Osteocyte (in vitro differentiated cells): ENCODE data around the gene RAB3C. TPM values are rescaled to one million over a fixed set of nuclear protein-coding genes. Genes with fewer than 3 reads are reported as not detected.

ENCODE experiments used
- DNase-seq: peaks from one replicate; pipeline ENCODE4 v3.0.0; 2021; ENCODE audit warnings: mixed read lengths; ENCODE audit not compliant: unreplicated experiment; ENCODE audit errors: extremely low spot score
- H3K27ac Mint-ChIP-seq: one replicate; pipeline ENCODE4 v1.8.0; 2021; ENCODE audit warnings: mild to moderate bottlenecking, mixed read lengths; ENCODE audit not compliant: unreplicated experiment
- H3K27me3 Mint-ChIP-seq: one replicate; pipeline ENCODE4 v1.8.0; 2021; ENCODE audit warnings: mixed read lengths; ENCODE audit not compliant: unreplicated experiment
- H3K36me3 Mint-ChIP-seq: one replicate; pipeline ENCODE4 v1.8.0; 2021; ENCODE audit warnings: mixed read lengths; ENCODE audit not compliant: unreplicated experiment
- H3K4me1 Mint-ChIP-seq: one replicate; pipeline ENCODE4 v1.8.0; 2021; ENCODE audit warnings: mixed read lengths; ENCODE audit not compliant: unreplicated experiment
- H3K4me3 Mint-ChIP-seq: one replicate; pipeline ENCODE4 v1.8.0; 2021; ENCODE audit warnings: mild to moderate bottlenecking, moderate library complexity, mixed read lengths; ENCODE audit not compliant: unreplicated experiment
- H3K9me3 Mint-ChIP-seq: one replicate; pipeline ENCODE4 v1.8.0; 2021; ENCODE audit warnings: mixed read lengths; ENCODE audit not compliant: unreplicated experiment
- total RNA-seq: library from RNA; stranded (reverse); gene quantifications from 2 replicates; pipeline ENCODE4 v1.2.1, GENCODE V29; 2021
- TF ChIP-seq, protein P1 (sequence below): fragments of 200-600 bp; sonication (generic); IDR thresholded peaks from 2 replicates; pipeline ENCODE4 v1.5.0; 2021; ENCODE audit warnings: antibody characterized with exemption, mild to moderate bottlenecking, moderate library complexity

Gene RAB3C
- total RNA-seq, 1 donor from 2014 or later, result not detected

DNA sequence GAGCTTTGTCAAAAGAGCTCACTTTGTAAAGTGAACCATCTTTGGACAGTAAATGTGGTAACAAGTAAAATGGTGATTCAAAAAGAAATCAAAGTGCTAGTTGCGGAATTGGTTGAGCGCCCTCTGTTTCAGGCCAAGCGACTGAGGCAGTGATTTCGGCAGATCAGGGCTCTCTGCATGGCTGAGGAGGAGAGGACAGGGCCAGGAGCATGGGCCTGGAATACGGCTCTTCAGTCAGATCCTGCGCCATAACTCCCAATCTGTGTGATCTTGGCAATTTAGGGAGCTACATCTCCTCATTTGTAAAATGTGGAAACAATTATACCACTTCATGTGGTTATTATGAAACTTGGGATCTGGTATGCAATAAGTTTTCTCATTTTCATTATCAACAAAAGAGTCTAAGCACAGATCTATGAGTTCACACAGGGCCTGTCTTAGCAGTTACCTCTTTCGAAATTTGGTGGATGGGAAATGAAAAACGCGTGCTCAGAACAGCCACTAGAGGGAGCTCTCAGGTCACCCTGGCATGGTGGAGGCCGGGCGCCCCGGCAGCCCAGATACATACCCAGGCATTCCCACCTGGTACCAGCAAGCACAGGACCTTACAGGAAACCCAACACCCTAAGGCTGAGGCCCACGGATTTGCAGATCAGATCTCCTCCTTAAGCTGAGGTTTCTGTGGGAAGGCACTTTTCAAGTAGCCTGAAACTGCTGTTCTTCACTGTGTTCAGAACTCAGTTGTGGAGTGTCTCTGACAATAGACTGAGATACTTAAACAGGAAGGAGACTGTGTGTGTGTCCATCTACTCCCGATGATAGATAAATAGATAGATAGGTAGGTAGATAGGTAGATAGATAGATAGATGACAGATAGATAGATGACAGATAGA lies 303.7 kb downstream of the RAB3C start:
- Mint-ChIP-seq H3K4me1 (peaks cover 46% of the 10 kb centered on the region), H3K27ac (peak overlapping the region; percentile 53), H3K36me3 (peaks cover 2% of the 10 kb centered on the region), H3K9me3 (peaks cover 10% of the 10 kb centered on the region), H3K4me3 (no peak overlapping the region), H3K27me3 (peaks cover 3% of the 10 kb centered on the region)
- no peak for DNase-seq
- TF ChIP-seq, protein P1, sequence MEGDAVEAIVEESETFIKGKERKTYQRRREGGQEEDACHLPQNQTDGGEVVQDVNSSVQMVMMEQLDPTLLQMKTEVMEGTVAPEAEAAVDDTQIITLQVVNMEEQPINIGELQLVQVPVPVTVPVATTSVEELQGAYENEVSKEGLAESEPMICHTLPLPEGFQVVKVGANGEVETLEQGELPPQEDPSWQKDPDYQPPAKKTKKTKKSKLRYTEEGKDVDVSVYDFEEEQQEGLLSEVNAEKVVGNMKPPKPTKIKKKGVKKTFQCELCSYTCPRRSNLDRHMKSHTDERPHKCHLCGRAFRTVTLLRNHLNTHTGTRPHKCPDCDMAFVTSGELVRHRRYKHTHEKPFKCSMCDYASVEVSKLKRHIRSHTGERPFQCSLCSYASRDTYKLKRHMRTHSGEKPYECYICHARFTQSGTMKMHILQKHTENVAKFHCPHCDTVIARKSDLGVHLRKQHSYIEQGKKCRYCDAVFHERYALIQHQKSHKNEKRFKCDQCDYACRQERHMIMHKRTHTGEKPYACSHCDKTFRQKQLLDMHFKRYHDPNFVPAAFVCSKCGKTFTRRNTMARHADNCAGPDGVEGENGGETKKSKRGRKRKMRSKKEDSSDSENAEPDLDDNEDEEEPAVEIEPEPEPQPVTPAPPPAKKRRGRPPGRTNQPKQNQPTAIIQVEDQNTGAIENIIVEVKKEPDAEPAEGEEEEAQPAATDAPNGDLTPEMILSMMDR, result peak; percentile 98

GRCh38 chr5:58887311-58887710 lies 304.4 kb downstream of the RAB3C start:
- Mint-ChIP-seq H3K36me3 (peaks cover 2% of the 10 kb centered on the region), H3K27me3 (peaks cover 3% of the 10 kb centered on the region), H3K4me1 (peaks cover 52% of the 10 kb centered on the region), H3K9me3 (peaks cover 10% of the 10 kb centered on the region), H3K4me3 (no peak overlapping the region), H3K27ac (no peak overlapping the region)
- TF ChIP-seq, protein P1, result no peak
- no peak for DNase-seq

- DNase-seq, result no peak
- TF ChIP-seq, protein P1, result no peak
- H3K4me3 Mint-ChIP-seq, result no peak overlapping the region
- peaks cover 10% of the 10 kb centered on the region for H3K9me3 Mint-ChIP-seq
- H3K4me1 Mint-ChIP-seq, result peaks cover 52% of the 10 kb centered on the region
- no peak overlapping the region for H3K27ac Mint-ChIP-seq
- peaks cover 2% of the 10 kb centered on the region for H3K36me3 Mint-ChIP-seq
- H3K27me3 Mint-ChIP-seq, result peaks cover 3% of the 10 kb centered on the region
Measured at GRCh38 chr5:58887721-58888409, 305.0 kb downstream of the RAB3C start.

DNA sequence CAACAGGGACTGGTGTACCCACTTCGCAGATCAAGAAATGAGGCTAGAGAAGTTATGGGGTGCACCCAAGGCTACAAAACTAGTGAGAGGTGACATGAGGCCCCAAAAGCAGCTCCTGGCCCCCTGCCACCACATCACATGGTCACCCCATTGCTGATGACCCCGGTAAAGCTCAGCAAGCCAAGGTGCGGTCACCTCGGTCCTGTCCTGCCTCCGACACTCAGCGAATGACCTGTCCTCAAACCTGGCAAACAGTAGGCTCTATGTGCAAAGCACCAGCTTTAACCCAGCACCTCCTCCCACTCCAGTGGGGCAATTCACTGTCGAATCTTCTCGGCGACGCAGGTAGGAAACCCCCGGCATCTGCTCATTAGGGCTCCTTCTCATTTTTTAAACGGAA lies 307.4 kb downstream of the RAB3C start:
- H3K36me3 Mint-ChIP-seq, result no peaks in the 10 kb centered on the region
- no peak overlapping the region for H3K27ac Mint-ChIP-seq
- TF ChIP-seq, protein P1, result no peak
- H3K9me3 Mint-ChIP-seq, result no peaks in the 10 kb centered on the region
- no peak for DNase-seq
- H3K4me3 Mint-ChIP-seq, result no peak overlapping the region
- H3K4me1 Mint-ChIP-seq, result peaks cover 51% of the 10 kb centered on the region
- H3K27me3 Mint-ChIP-seq, result no peaks in the 10 kb centered on the region

- Mint-ChIP-seq H3K4me1 (peaks cover 47% of the 10 kb centered on the region), H3K27me3 (no peaks in the 10 kb centered on the region), H3K27ac (peak overlapping the region; percentile 92), H3K9me3 (no peaks in the 10 kb centered on the region), H3K4me3 (no peak overlapping the region), H3K36me3 (no peaks in the 10 kb centered on the region)
- no peak for DNase-seq
- TF ChIP-seq, protein P1, result no peak
Measured at GRCh38 chr5:58890701-58891085, 307.8 kb downstream of the RAB3C start.
